ENCODE results near the gene MPHOSPH8.

GRCh38 chr13:19645000-19645399 is 11.5 kb downstream of the MPHOSPH8 start:
- TF ChIP-seq POLR2AphosphoS5 (IDR thresholded peaks at IDR 0.05; ENCODE audit: low read depth, low read length) (no peak), REST (IDR thresholded peaks at IDR 0.05; ENCODE audit: insufficient read depth in 1 of 2, low read depth in 2 of 2, low read length in 2 of 2) (no peak)
